ENCODE results near the gene TNFRSF8.

The TNFRSF8 gene

DNA sequence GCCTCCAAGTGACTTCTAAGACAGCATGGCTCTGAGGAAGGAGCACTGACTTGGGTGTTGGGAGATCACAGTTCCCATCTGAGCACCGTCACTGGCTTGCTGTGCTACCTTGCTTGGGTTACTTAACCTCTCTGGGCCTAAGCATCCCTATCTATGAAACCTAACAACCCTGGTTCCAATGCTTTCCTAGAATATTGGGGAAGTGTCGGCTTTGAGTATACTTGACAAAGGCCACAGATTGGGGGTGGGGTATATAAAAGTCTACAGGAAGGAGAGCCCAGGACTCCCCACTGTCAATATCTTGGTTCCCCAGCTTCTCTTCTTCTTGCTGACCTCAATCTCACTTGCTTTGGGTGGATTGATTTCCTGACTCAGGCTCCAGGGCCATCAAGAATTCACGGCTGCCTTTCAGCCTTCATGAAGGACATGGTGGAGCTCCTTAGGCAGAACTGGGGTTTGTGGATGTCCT lies 110.0 kb downstream of the TNFRSF8 start:
- DNase-seq (ENCODE audit: low read depth, low spot score), result no peak

DNA sequence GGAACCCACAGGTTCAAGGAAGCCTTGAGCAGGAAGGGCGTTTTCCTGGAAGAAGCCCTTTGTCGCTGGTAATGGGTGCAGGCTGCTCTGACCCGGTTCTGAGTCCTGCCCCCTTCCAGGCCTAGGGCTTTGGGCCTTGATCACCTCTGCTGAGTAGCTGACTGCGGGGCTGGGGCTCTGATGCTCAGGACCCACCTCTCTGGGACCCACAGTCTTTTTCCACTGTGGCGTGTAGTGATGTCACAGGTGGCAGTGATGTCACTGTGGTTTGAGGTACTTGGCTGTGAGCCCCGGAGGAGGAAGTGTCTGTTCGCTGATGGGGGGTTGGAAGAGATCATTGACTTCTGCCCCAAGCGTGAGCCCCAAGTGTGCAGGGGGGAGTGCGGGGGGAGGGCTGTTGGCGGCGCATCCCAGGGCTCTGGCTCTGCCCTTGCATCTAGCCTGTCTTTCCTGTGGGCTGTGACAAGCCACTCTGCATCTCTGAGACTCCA lies 110.6 kb downstream of the TNFRSF8 start:
- DNase-seq (ENCODE audit: low read depth, low spot score), result peak; percentile 80

DNA sequence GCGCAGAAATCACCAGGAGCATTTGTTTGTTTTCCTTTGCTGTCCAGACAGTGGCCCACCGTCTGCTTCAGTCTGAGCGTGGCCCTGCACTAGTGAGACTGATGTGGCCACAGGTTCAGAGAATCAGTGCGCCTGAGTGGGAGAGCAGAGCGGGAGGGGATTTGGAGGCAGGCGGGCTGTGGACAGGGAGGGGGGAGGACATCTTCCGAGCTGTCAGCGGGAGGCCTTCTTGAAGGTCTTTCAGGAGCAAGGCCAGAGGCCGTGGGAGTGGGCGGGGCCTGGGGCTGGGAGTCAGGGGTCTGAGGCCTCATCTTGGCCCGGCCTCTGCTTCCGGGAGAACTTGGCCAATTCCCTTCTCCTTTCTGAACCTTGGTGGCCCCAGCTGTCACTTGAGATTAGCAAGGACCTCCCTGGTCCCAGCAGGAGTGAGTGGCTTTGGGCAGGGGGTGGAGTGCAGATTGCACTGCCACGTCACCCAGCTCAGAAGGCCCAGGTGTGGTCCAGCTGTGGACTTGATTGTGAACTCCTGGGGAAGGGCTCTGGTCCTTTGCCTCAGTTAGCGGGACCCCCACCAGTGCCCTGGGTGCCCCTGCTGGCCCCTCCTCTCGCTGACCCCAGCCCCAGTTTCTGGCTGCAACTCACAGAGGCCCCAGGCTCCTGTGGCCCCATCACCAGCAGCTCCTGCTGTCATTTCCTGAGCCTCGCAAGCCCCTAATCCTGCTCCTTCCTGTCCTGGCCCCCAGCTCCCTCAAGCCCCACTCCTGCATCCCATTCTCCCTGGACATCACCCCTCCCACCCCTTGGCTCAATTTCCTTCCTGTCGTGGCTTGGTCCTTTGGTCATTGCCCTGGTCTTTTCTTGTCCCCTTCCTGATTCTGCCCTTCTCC lies 112.1 kb downstream of the TNFRSF8 start:
- DNase-seq (ENCODE audit: low read depth, low spot score), result no peak

DNA sequence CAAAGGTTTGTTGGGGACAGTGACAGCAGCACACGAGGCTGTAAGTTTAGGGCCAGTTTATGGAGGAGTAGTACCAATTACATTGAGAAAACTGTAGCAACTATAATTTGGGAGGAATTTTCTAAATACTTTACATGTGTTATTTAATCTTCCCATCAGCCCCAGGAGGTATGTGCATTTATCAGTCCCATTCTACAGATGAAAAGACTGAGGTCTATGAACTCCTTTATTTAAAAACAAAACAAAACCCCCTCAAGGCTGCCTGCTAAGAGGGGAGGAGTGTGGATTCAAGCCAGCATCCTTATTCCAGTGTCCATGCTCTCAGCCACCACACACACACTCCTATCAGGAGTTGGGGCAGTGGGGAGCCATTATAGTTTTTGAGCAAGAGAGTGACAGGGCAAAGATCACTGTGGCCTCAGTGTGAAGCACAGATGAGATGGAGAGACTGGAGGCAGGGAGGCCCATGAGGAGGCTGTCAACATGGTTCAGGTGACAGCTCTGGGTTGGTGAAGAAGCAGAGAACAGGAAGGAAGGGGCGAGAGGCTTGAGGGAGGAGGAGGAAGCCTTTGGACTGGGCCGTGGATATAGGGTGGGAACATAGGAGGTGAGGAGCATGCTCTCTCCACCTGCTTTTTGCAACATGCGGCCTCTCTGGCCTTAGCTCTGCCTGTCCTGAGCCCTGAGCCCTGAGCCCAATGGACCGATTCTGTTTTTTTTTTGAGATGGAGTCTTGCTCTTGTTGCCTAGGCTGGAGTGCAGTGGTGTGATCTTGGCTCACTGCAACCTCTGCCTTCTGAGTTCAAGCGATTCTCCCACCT lies 113.4 kb downstream of the TNFRSF8 start:
- no peak for DNase-seq (ENCODE audit: low read depth, low spot score)

DNA sequence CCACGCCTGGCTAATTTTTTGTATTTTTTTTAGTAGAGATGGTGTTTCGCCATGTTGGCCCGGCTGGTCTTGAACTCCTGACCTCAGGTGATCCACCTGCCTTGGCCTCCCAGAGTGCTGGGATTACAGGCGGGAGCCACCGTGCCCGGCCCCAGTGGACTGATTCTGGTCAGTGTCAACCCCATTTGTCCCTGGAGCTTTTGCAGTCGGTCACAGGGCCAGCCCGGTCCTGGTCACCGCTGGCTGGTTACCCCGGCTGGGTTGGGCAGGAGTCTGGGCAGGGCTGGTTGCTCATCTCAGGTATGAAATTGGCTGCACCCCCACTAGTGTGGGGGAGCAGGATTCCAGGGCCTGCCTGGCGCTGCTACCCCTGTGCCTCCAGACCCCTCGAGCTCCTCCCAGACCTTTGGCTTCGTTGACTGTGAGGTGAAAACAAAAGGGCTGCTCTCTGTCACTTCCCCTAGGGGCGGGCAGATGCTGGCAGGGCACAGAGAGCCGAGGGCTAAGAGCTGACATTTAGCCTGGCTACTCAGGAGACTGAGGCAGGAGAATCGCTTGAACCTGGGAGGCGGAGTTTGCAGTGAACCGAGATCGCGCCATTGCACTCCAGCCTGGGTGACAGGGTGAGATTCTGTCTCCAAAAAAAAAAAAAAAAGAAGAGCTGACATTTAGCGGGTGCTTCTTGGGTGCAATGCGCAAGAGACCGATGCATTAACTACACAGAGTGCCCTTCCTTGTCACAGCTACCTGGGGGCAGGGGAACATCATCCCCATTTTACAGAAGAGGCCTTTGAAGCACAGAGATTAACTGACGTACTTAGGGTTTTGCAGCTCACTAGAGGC lies 114.3 kb downstream of the TNFRSF8 start:
- no peak for DNase-seq (ENCODE audit: low read depth, low spot score)

DNA sequence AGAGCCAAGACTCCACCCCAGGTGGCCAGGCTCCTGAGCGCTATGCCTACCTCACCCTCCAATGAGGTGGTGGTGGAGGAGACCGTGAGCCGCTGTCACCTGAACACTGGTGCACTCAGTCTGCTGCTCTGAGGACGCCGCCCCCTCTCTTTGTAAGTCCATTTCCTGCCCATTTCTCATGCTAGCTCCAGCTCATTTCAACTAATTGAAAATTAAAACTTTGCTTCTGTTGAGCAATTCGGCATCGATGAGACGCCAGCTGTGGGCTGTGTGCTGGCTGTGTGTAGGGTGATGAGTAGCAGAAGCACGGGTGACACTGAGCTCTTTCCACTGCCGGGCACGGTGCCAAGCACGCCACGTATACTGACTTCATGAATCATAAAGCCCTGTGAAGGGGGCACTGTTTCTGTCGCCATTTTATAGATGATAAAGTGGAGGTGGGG lies 114.9 kb downstream of the TNFRSF8 start:
- DNase-seq (ENCODE audit: low read depth, low spot score), result peak; percentile 87

DNA sequence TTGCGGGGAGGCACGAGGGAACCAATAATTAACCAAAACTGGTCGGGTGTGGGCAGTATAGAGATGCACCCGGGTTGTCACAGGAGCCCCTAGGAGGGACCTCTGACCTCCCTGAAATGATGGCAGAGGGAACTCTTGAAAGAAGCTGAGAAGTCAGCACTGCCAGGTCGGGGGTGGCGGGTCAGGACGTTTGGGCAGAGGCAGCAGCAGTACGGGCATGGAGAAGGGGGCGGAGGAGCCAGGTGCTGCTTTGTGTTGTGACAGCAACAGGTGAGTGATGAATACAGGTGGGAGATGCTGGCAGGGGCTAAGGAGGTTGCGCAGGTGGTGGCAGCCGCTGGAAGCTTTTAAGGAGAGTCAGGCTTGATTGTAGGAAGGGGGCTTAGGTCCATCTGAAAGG lies 115.4 kb downstream of the TNFRSF8 start:
- no peak for DNase-seq (ENCODE audit: low read depth, low spot score)

DNA sequence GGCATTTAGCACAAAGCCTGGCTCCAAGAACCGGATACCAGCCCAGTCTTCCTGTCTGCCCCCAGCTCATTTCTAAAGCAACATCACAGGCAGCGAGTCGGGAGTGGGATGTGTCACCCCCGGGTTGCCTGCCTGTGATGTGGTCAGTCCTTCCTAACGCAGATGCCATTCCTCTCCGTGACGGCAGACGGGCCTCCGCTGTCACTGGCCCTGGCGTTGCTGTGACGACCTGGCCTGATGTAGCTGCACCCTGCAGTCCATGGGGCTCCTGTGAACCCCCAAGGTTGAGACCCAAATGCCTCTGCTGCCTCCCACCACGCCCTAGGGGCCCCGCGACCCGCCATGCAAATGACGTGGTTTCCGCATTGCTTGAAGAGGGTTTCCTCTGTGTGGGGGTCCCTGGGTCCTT lies 116.0 kb downstream of the TNFRSF8 start:
- peak; percentile 41 for DNase-seq (ENCODE audit: low read depth, low spot score)

DNA sequence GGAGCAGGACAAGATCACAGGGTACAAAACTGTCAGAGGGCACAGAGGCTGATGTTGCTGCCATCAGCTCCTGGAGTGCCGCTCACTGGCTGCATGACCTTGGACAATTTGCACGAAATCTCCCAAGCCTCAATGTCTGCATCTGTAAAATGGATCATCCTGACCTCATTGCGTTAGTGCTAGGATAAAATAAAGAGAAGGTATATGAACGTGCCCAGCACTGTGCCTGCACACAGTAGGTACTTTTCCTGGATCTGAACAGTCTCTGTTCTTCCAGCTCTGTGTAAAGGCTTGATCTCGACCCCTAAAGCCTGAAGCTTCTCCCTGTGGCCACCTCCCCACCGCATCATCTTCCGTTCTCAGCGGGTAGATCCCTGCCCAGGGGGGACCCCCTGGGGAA lies 116.6 kb downstream of the TNFRSF8 start:
- no peak for DNase-seq (ENCODE audit: low read depth, low spot score)

DNA sequence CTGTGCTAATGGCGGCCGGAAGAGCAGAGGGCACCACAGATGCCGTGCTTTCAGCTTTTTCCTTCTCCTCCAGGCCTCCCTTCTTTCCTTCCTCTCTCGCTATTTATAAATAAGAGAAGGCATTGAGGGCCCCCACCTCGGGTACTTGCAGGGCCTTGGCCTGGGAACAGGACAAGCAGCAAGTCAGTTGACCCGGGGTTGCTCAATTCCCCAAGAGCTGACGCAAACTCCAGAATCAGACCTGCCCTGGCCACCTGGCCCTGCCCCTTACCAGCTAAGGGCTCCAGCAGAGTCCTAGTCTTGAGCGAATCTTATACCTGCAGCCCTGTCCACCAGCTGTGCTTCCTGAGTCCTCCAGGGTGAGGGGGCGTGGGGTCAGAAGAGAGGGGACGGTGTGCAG lies 117.2 kb downstream of the TNFRSF8 start:
- DNase-seq (ENCODE audit: low read depth, low spot score), result no peak

DNA sequence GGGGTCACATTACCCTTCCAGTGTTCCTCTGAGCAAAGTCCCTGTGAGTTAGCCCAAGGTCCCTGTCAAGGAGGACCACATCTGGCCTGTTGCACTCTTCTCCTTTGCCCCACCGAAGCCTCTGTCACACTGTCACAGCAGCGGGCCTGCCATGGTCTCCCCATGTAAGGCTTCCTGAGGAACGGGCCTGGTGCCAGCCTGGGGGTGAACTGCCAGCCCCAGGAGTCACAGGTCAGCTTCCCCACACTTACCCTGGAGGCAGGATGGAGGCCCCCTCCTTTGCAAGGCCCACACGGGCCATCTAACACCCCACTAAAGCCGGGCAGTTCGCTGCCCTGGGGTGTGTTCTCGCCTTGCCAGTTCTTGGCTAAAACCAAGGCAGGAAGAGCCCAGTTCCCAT lies 117.8 kb downstream of the TNFRSF8 start:
- DNase-seq (ENCODE audit: low read depth, low spot score), result no peak

DNA sequence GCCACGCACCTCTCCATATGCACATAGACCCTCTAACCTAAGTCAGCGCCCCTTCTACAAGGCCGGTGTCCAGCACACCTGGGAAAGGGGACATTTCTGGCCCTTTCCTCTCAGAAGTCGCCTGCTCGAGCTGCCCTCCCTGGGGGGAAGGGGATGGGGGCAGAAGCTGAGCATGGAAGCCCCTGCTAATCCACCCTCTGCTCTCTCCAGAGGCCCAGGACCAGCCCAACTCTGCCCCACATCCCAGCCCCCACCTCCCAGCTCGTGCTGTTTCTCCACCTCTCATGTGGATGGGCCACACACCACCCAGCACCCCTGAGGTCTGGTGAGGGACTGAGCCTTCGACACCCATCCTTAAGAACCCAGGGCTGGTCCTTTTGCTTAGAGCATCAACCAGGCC lies 118.5 kb downstream of the TNFRSF8 start:
- no peak for DNase-seq (ENCODE audit: low read depth, low spot score)

DNA sequence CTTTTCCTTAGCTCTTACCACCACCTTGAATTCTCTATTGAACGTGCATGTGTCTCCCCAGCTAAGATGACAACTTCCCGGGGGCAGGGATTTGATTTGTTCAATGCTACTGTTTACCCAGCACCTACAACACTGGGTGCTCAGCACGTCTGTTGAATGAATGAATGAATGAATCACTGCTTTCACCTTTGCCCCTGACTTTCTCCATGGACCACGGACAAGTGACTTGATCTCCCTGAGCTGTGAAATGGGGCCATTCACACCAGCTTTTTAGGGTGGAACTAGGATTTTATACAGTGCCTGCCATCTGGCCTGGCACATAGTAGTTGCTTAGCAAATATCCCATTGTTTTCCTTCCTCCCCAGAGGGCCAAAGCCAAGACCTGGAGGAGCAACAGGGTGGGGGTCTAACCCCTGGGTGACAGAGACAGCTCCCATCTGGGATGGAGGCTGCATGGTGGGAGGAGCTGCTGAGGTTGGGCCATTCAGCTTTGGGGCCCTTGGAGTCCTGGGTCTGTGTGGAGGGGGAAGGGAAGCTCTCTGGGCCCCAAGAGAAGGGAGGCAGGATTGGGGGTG lies 119.4 kb downstream of the TNFRSF8 start:
- no peak for DNase-seq (ENCODE audit: low read depth, low spot score)

DNA sequence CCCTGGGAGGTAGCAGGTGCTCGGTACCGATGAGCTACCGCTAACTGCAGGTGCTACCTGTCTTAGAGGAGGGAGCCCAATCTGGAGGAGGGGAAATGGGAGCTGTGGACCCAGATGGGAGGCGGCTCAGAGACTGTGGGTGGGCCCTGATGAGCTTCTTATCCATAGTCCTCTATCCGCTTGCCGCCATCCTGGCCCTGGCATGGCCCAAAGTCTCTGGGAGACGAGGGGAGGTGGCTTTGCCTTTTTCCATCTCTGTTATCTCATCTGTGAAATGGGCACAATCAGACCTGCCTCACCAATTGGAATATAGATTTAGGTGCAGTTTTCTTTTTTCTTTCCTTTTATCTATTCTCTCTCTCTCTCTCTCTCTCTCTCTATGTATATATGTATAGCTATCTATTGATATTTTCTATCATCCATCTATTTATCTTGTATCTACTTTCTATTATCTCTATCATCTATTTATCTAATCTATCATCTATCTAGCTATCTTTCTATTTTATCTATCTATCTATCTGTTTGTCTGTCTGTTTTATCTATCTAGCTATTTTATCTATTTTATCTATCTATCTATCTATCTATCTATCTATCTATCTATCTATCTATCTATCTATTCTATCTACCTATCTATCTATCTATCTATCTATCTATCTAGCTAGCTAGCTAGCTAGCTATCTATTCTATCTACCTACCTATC lies 120.1 kb downstream of the TNFRSF8 start:
- DNase-seq (ENCODE audit: low read depth, low spot score), result no peak

DNA sequence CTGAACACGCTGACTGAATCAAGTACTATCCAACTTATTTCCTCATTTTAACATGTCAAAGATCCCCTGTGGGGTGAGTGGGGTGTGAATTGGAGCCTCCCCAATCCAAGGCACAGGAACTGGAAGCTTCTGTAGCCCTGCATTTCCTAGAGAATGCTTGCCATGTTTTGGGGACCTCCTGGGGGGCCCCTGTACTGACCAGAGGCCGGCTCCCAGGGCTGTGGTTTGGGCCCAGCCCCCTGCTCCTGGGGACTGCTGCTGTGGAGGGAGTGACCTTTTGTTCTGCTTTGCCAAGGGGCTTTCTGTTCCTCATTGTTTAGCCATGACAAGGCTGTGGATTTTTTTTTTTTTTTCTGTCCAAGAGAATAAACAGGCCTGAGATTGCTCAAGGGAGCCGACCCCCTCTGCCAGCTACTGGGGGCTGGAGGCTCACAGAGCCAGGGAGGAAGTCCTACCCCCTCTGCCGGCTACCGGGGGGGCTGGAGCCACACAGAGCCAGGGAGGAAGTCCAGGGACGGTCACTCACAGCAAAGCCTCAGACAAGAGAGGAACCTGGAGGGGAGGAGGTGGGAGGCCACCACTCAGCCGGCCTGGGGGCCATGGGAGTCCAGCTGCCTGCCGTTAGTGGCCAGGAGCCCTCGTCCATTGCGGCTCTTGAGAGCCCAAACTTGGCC lies 121.0 kb downstream of the TNFRSF8 start:
- DNase-seq (ENCODE audit: low read depth, low spot score), result no peak

DNA sequence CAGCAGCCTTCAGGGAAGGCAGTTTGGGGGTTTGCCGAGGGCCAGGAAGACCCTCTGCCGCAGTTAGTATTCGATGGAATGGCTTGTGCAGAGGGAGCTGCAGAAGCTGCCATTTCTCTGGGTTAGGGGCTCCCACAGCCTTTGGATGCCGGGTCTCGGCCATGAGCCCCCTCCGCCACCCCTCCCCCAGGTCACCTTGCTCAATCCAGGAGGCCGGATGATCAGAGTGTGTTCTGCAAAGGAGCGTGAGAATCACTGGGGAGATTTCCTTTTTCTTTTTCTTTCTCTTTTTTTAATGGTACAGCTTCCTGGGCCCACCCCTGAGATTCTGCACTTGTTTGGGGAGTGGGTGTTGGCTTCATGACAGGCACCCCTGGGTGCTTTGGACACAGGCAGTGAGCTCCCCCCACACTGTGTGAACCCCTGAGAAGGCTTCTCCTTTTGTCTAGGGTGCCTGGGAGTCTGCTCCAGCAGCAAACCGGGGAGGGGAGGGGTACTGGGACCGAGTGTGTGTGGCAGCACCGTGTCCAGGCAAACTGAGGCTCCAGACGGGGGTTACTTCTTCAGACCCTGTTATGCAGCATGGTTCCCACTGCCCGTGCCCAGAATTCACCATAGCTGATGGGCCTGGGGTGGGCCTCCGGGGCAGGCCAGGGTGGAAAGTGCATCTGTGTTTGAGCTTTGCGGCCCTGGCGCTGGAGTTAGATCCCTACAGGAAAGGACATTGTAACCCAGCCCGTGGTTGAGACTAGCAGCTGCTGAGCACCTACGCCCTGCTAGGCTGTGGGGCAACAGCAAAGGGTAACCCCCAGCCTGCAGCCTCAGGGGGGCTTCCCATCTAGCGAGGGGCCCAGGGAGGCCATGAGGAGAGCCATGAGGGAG lies 122.2 kb downstream of the TNFRSF8 start:
- no peak for DNase-seq (ENCODE audit: low read depth, low spot score)

DNA sequence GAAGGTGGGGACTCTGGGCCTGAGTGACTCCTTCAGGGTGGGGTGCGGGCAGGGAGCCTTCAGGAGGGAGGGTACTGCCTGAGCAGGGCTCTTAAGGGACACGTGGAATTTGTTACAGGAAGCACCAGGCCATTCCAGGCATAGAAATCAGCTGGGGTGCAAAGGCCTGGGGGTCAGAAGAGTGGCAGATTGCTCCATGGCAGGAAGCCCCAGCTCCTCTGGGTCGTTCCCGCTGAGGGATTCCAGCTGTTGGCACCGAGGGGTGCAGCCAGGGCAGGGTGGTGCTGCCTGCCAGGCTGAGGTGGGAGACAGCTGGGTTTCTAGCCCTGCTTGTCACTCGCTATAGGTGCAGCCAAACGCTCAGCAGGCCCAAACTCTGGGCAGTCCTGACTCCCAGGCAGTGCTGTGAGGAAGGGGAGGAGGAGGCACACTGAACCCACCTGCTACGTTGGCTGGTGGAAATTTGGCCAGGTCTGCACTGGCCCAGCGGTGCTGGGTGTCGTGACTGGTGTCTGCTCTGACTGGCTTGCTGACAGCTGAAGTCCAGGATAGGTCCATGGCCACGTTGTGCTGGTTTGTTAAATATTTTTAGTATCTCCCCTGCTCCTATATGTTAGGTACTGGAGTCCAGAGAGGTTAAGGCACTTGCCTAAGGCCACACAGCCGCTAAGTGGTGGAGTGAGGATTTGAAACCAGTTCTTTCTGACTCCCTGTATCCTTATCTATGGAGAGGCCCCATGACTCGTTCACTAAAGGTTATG lies 123.0 kb downstream of the TNFRSF8 start:
- DNase-seq (ENCODE audit: low read depth, low spot score), result no peak

DNA sequence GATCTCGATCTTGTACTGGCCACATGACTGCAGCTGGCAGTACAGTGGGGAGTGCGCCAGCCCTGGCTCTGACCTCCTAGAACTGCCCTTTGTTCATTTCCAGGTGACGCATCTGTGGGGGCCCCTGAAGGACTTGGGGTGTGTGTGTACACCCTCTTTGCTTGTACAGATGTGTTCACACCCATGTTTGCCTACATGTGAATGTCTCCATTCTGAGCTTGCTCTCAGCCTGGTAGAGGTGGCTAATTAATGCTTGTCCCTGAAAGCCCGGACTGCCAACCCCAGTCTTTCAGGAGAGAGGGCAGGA lies 123.5 kb downstream of the TNFRSF8 start:
- DNase-seq (ENCODE audit: low read depth, low spot score), result no peak

All from activated CD4-positive, CD25-positive, alpha-beta regulatory T cell treated with anti-CD3 and anti-CD28 coated beads, Interleukin-2, amount 50 U/mL, for 16 hours (primary cell).